Measurements from ENCODE around the gene FHIT.
"Not testable (repeated sequence)": the region's sequence is repeated elsewhere in the genome, so short reads cannot be mapped to it uniquely, and the experiment has no call there.

GRCh38 chr3:61190205-61190604 is 61.0 kb downstream of the FHIT start:
- TF ChIP-seq, protein P1, sequence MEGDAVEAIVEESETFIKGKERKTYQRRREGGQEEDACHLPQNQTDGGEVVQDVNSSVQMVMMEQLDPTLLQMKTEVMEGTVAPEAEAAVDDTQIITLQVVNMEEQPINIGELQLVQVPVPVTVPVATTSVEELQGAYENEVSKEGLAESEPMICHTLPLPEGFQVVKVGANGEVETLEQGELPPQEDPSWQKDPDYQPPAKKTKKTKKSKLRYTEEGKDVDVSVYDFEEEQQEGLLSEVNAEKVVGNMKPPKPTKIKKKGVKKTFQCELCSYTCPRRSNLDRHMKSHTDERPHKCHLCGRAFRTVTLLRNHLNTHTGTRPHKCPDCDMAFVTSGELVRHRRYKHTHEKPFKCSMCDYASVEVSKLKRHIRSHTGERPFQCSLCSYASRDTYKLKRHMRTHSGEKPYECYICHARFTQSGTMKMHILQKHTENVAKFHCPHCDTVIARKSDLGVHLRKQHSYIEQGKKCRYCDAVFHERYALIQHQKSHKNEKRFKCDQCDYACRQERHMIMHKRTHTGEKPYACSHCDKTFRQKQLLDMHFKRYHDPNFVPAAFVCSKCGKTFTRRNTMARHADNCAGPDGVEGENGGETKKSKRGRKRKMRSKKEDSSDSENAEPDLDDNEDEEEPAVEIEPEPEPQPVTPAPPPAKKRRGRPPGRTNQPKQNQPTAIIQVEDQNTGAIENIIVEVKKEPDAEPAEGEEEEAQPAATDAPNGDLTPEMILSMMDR (IDR thresholded peaks at IDR 0.05 in 4 of 5, conservative IDR thresholded peaks at IDR 0.05 in 1 of 5) = not testable (repeated sequence)
- TF ChIP-seq POLR2A (IDR thresholded peaks at IDR 0.05) = not testable (repeated sequence)
